Keratinocyte (primary cell): ENCODE results near the gene AFF2.

Source experiments
- CTCF ChIP-seq, 3 experiments: IDR thresholded peaks in 1 of 3; conservative IDR thresholded peaks in 1 of 3; optimal IDR thresholded peaks in 1 of 3; 2 replicates in 2 of 3; 3 replicates in 1 of 3; pipeline versions ENCODE3 to v1.5.1; 2011; ENCODE audit warnings: low read length in 3 of 3, mild to moderate bottlenecking in 3 of 3, moderate library complexity in 2 of 3, control low read depth in 1 of 3, inconsistent platforms in 1 of 3; ENCODE audit not compliant: insufficient read depth in 2 of 3; ENCODE audit errors: extremely low read depth in 1 of 3
- EZH2 ChIP-seq: IDR thresholded peaks from one replicate; pipeline ENCODE4 v1.6.1; 2012; ENCODE audit warnings: inconsistent platforms, mild to moderate bottlenecking, low read length, moderate library complexity

GRCh38 chrX:148670277-148670676 lies 169.9 kb downstream of the AFF2 start:
- TF ChIP-seq CTCF (optimal IDR thresholded peaks at IDR 0.05 in 1 of 3, IDR thresholded peaks at IDR 0.05 in 1 of 3, conservative IDR thresholded peaks at IDR 0.05 in 1 of 3; ENCODE audit: extremely low read depth in 1 of 3, insufficient read depth in 2 of 3, low read length in 3 of 3) (no peak), EZH2 (no peak)
